AG04449 (cell line): ENCODE measurements around the gene ZNF613.
"Not testable (repeated sequence)": the region's sequence is repeated elsewhere in the genome, so short reads cannot be mapped to it uniquely, and the experiment has no call there.

Experiments used
- CTCF ChIA-PET: fragments of 350-600 bp; formaldehyde crosslinking; extraction: SDS; loops from one replicate; lab custom pipeline; 2021; ENCODE audit warnings: antibody characterized with exemption; lab: Yijun Ruan, JAX
- POLR2A ChIA-PET: fragments of 400-600, 350-600 bp; formaldehyde crosslinking; extraction: SDS; loops from one replicate; lab custom pipeline; 2020; ENCODE audit warnings: antibody characterized with exemption, inconsistent platforms; lab: Yijun Ruan, JAX
- DNase-seq: peaks from one replicate; pipeline ENCODE4 v3.0.0-alpha.2; 2010; ENCODE audit warnings: low read depth, low spot score
- H3K4me3 ChIP-seq: 2 replicates; pipeline ENCODE4 v1.5.1; 2011; ENCODE audit warnings: low read depth, mild to moderate bottlenecking, control low read depth, low read length
- CTCF ChIP-seq: IDR thresholded peaks from one replicate; pipeline ENCODE4 v1.5.1; 2011; ENCODE audit warnings: mild to moderate bottlenecking, moderate library complexity, low read length, control low read depth, inconsistent platforms; ENCODE audit not compliant: insufficient read depth; ENCODE audit errors: missing control alignments

ZNF613 gene

DNA sequence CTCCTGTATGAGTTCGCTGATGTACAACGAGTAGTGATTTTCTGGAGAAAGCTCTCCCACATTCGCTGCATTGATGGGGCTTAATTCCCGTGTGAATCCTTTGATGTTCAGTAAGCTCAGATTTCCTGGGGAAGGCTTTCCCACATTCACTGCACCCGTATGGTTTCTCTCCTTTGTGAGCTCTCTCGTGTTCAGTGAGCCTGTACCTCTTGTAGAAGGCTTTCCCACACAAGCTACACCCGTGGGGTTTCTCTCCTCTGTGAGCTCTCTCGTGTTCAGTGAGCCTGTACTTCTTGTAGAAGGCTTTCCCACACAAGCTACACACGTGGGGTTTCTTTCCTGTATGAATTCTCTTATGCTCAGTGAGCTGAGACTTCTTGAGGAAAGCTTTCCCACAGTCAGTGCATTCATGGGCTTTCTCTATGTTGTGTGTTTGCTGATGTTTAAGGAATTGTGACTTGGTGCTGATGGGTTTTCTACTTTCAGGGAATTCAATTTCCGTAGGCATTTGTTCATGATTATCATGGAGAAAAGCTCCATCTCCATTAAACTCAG, 36.0 kb upstream of the ZNF613 start:
- H3K4me3 ChIP-seq: no peak overlapping the region
- no peak for TF ChIP-seq CTCF
- no peak for DNase-seq
- ChIA-PET CTCF (interaction anchor here (2.3 kb wide), 1 partner anchor 13 kb away, joined by 6 read pairs; no protein-coding TSS in a partner anchor), POLR2A (no interaction called here)

DNA sequence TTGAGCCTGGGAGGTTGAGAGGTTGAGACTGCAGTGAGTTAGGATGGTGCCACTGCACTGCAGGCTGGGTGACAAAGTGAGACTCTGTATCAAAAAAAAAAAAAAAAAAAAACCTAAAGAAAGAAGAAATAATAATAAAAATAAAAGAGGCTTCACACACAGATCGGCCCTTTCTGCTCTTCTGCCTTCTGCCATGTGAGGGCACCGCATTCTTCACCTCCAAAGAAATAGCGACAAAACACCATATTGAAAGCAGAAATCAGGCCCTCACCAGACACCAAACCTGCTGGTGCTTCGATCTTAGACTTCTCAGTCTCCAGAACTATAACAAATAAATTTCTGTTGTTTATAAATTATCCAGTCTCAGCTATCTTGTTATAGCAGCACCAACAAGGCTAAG, 25.4 kb upstream of the ZNF613 start:
- POLR2A ChIA-PET: no interaction called here
- TF ChIP-seq CTCF: no peak
- H3K4me3 ChIP-seq: no peak overlapping the region
- CTCF ChIA-PET: interaction anchor here (1.0 kb wide), 1 partner anchor 329 kb away, joined by 3 read pairs; no protein-coding TSS in a partner anchor
- DNase-seq: no peak

DNA sequence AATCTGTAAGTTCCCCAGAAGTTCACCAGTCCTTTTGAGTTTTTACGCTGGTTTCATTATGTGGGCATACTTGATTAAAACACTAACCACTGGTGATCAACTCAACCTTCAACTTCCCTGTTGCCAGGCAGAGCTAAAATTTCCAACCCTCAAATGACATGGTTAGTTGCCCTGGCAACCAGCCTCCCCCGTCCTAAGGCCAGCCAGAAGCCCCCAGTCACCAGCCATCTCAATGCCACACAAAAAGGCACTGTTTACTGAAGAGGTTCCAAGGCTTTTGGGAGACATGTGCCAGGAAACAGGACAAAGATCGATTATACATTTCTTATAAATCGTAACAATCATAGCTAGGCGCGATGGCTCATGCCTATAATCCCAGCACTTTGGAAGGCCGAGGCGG, 24.1 kb upstream of the ZNF613 start:
- POLR2A ChIA-PET: interaction anchor here (0.6 kb wide), 1 partner anchor 28 kb away, joined by 3 read pairs; no protein-coding TSS in a partner anchor
- TF ChIP-seq CTCF: no peak
- CTCF ChIA-PET: interaction anchor here (1.7 kb wide), 2 partner anchors 13 to 334 kb away, joined by 5 to 6 read pairs; no protein-coding TSS in a partner anchor
- no peak overlapping the region for H3K4me3 ChIP-seq
- DNase-seq: no peak

DNA sequence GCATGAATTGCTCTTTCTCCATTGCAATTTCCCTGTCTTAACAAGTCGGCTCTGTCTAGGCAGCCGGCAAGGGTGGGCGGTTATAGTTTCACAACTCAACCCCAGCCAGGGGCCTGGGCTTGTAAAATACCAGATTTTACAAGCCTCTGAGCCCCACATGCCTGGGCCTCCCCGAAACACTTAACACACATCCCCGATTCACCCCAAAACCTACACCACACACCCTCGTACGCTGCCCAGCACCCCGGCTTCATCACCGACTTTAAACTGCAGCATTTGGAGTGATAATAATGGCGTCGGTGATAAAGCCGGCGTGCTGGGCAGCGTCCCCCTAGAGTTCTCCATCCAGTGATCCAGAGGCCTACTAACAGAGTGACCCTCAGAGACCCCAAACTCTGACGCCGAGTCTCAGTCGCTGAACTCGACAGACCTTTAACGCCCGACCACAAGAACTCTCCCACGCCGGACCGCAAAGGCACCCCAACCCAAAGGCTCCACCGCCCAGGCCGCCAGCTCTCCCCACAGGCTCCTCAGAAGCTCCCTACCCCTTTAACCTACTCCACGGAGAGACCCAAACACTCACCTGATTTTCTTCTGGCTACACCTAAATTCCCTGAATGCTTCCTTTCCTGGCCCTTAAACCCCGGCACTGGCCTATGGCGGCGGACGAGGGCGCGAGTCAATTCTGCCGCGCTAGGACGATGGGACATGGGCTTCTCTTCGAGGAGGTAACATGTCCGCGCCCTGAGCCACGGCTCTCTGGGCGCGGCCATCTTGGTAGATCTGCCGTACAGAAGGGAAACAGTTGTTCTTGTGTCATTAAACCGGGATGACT, 22.7 kb upstream of the ZNF613 start, which contains the start of gene ZNF649:
TSS of gene ZNF649 (minus strand) at position 687 of the 835 bp plus-strand sequence. CDS start 4,910 bp downstream, outside the sequence.
- TF ChIP-seq CTCF: no peak
- peak within 1 kb of the TSS; percentile 79 for H3K4me3 ChIP-seq
- DNase-seq: peak; percentile 31
- ChIA-PET POLR2A (no interaction called here), CTCF (interaction anchor here (1.7 kb wide), 1 partner anchor 14 kb away, joined by 6 read pairs; no protein-coding TSS in a partner anchor)

DNA sequence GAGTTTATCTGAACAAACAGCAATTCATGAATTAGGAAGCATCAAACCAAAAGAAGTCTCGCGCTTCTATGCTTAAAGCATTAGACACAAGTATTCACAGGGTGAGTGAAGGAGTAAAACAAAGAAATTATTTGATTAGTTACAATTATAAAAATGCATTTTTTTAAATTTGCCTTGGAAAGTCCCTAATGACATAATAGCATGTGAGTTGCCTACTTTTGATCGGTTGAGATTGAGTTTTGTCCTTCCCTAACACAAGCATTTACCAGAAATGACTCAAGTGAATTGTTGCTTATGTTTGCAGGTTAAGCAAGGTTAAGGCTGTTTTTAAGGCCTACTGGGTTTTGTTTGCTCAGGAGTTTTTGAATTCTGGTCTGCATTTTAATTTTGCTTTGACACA, 22.1 kb upstream of the ZNF613 start:
- H3K4me3 ChIP-seq: no peak overlapping the region
- ChIA-PET POLR2A (no interaction called here), CTCF (no interaction called here)
- TF ChIP-seq CTCF: no peak
- no peak for DNase-seq

GRCh38 chr19:51905639-51906038, 21.6 kb upstream of the ZNF613 start:
- DNase-seq, H3K4me3 ChIP-seq, POLR2A ChIA-PET, CTCF ChIA-PET: not testable (repeated sequence)

GRCh38 chr19:51906108-51906507, 21.2 kb upstream of the ZNF613 start:
- DNase-seq, CTCF ChIA-PET, H3K4me3 ChIP-seq, POLR2A ChIA-PET: not testable (repeated sequence)

GRCh38 chr19:51907981-51908380, 19.3 kb upstream of the ZNF613 start:
- POLR2A ChIA-PET, DNase-seq, CTCF ChIA-PET, H3K4me3 ChIP-seq: not testable (repeated sequence)
